ENCODE data around the gene LRRC56. TPM values are rescaled to one million over a fixed set of nuclear protein-coding genes. Genes with fewer than 3 reads are reported as not detected.
A peak's percentile ranks its signal among the peaks of the same experiment; 100 is the strongest.

LRRC56 gene
- total and polyA plus RNA-seq, 2 of the 13 experiments (the other 11 are each of a cell fraction or from before 2014, with no cell fraction given): 0.11 to 0.29 TPM

- TF ChIP-seq ZNF484 (CRISPR knock-in tag; IDR thresholded peaks at IDR 0.05; ENCODE audit: borderline replicate concordance, low read depth) (no peak), ERF (CRISPR knock-in tag; IDR thresholded peaks at IDR 0.05) (no peak), ZNF563 (CRISPR knock-in tag; IDR thresholded peaks at IDR 0.05) (no peak), ZSCAN12 (CRISPR knock-in tag; IDR thresholded peaks at IDR 0.05) (no peak), ARID2 (CRISPR knock-in tag; IDR thresholded peaks at IDR 0.05; ENCODE audit: borderline replicate concordance) (no peak), ZNF407 (CRISPR knock-in tag; IDR thresholded peaks at IDR 0.05; ENCODE audit: not compliant biosample characterization) (no peak), CEBPB (IDR thresholded peaks at IDR 0.05; ENCODE audit: borderline replicate concordance, low read depth, low read length) (no peak), THAP7 (CRISPR knock-in tag; IDR thresholded peaks at IDR 0.05) (no peak), BRCA1 (CRISPR knock-in tag; IDR thresholded peaks at IDR 0.05) (no peak), MAZ (IDR thresholded peaks at IDR 0.05; ENCODE audit: borderline replicate concordance, low read depth, low read length) (no peak), MAZ (CRISPR knock-in tag; IDR thresholded peaks at IDR 0.05; ENCODE audit: low read depth) (no peak), ZNF557 (CRISPR knock-in tag; IDR thresholded peaks at IDR 0.05) (no peak), ZNF589 (CRISPR knock-in tag; conservative IDR thresholded peaks at IDR 0.05) (no peak), BHLHE40 (IDR thresholded peaks at IDR 0.05; ENCODE audit: low read length) (no peak), HDAC2 (CRISPR knock-in tag; IDR thresholded peaks at IDR 0.05) (no peak), HNRNPLL (IDR thresholded peaks at IDR 0.05; ENCODE audit: low read depth, low read length, poor library complexity, severe bottlenecking) (peak; percentile 28), ZNF263 (CRISPR knock-in tag; IDR thresholded peaks at IDR 0.05) (no peak; the same call in 1 of the 2 replicates), SYNCRIP (IDR thresholded peaks at IDR 0.05; ENCODE audit: insufficient read depth, low read depth, low read length) (no peak), ZBTB7A (CRISPR knock-in tag; IDR thresholded peaks at IDR 0.05) (no peak), SNRNP70 (IDR thresholded peaks at IDR 0.05; ENCODE audit: low read depth, low read length) (no peak), ZNF572 (CRISPR knock-in tag; IDR thresholded peaks at IDR 0.05) (no peak), TAF15 (IDR thresholded peaks at IDR 0.05; ENCODE audit: low read depth, low read length, poor library complexity, severe bottlenecking) (no peak), STAT5B (CRISPR knock-in tag; IDR thresholded peaks at IDR 0.05) (no peak)
Measured at GRCh38 chr11:569158-569885, 32.0 kb downstream of the LRRC56 start (continued).
